Right lobe of liver (tissue), 6 donors: ENCODE measurements around the gene REPS2. TPM values are rescaled to one million over a fixed set of nuclear protein-coding genes. Genes with fewer than 3 reads are reported as not detected.

Source experiments
- ATAC-seq, 4 donors: fragments of 200-7000 bp; cut with Tn5 transposase; one replicate each; pipeline ENCODE4 v1.9.1; 2020; ENCODE audit warnings: mild to moderate bottlenecking in 4 of 4, moderate library complexity in 4 of 4
- DNase-seq, 3 donors: peaks; one replicate each; pipeline ENCODE4 v3.0.0-alpha.2; 2020
- H3K27ac ChIP-seq, 3 donors: fragments of 200-600 bp; one replicate each; pipeline ENCODE4 v1.8.0; 2022
- H3K27me3 ChIP-seq, 2 donors: fragments of 200-600 bp; one replicate each; pipeline ENCODE4 v1.8.0; 2022
- H3K36me3 ChIP-seq, 4 donors: fragments of 200-600 bp; sonication (generic) in 1 of 4; one replicate each; pipeline versions ENCODE4 v1.5.1 to v1.8.0; 2017 to 2022; ENCODE audit warnings: control low read depth in 1 of 4
- H3K4me1 ChIP-seq, 4 donors: fragments of 200-600 bp; sonication (generic) in 1 of 4; one replicate each; pipeline versions ENCODE4 v1.5.1 to v1.8.0; 2017 to 2022; ENCODE audit warnings: control low read depth in 1 of 4
- H3K4me3 ChIP-seq, 3 donors: fragments of 200-600 bp; one replicate each; pipeline ENCODE4 v1.8.0; 2022
- H3K9me3 ChIP-seq, 4 donors: fragments of 200-600 bp; sonication (generic) in 1 of 4; one replicate each; pipeline versions ENCODE4 v1.5.1 to v1.8.0; 2017 to 2022; ENCODE audit warnings: control low read depth in 1 of 4
- CTCF ChIP-seq, 4 donors: fragments of 200-600 bp in 3 of 4; fragments of 450-650 bp in 1 of 4; IDR thresholded peaks; one replicate each; pipeline versions ENCODE4 v1.5.1 to v1.8.0; 2016 to 2022; ENCODE audit warnings: antibody characterized with exemption in 4 of 4, mild to moderate bottlenecking in 2 of 4
- POLR2A ChIP-seq: fragments of 450-650 bp; IDR thresholded peaks from one replicate; pipeline ENCODE4 v1.6.1; 2017; ENCODE audit warnings: antibody characterized with exemption, mild to moderate bottlenecking
- WGBS: methylation state at CpG from one replicate; pipeline ENCODE4 v1.1.6; 2018; ENCODE audit warnings: low coverage, low lambda C conversion rate; ENCODE audit not compliant: insufficient coverage; ENCODE audit errors: missing lambda C conversion rate; 5-methylcytosine and 5-hydroxymethylcytosine counted together
- intact Hi-C, 2 donors: fragments of 100-400 bp; cut with DNase I; formaldehyde crosslinking; loops; one replicate each; pipeline versions ENCODE4 v1.11.2 to v1.14.1; 2022
- total RNA-seq, 6 experiments: library from RNA; depleted of rRNA in 2 of 6; stranded (reverse); fragments of >200 nt in 2 of 6; fragmentation: NEBNext Ultra II Directional in 3 of 6; extraction: Animal tissue kit (Norgen Biotek cat#: 25700) in 3 of 6; gene quantifications; one replicate each; pipeline versions ENCODE4 v1.1.0 to v1.2.4, GENCODE V29; 2016 to 2023
- donor health status: DM: no; HTN: yes; CAD: no.
- donor health status: DM: no; HTN: no; CAD: no.
- donor health status: DM: no; HTN: no; CAD: no.
- donor health status: DM: no; HTN: yes; CAD: no.
- donor health status: DM: no; HTN: yes; CAD: no.

REPS2 gene
- total RNA-seq, 6 experiments from 2014 or later, result 6.0 to 16.7 (median 13.1) TPM

GRCh38 chrX:17086317-17086716 is 139.9 kb downstream of the REPS2 start:
- Histone ChIP-seq H3K27me3 (no peaks in the 10 kb centered on the region), H3K9me3 (no peaks in the 10 kb centered on the region), H3K36me3 (no peaks in the 10 kb centered on the region), H3K4me3 (no peak overlapping the region), H3K4me1 (no peaks in the 10 kb centered on the region), H3K27ac (no peak overlapping the region)
- ATAC-seq (peak in 3 of 4 donors; percentile 16 to 75 (median 52)), DNase-seq (no peak)
- intact Hi-C loops, result no loop called here
- WGBS, result 34% methylated on average over 4 of the region's 4 CpGs
- TF ChIP-seq CTCF (IDR thresholded peaks at IDR 0.05) (no peak), POLR2A (no peak)

- Histone ChIP-seq H3K4me3 (no peak overlapping the region), H3K9me3 (no peaks in the 10 kb centered on the region), H3K4me1 (no peaks in the 10 kb centered on the region), H3K27me3 (no peaks in the 10 kb centered on the region), H3K27ac (no peak overlapping the region), H3K36me3 (no peaks in the 10 kb centered on the region)
- TF ChIP-seq CTCF (IDR thresholded peaks at IDR 0.05) (no peak), POLR2A (no peak)
- no peak for ATAC-seq
- no peak for DNase-seq
- intact Hi-C loops, result no loop called here
Observed at GRCh38 chrX:17095161-17095560, 148.7 kb downstream of the REPS2 start.

GRCh38 chrX:17098516-17099247 is 152.2 kb downstream of the REPS2 start:
- intact Hi-C loops, result no loop called here
- ATAC-seq (peak in 1 of 4 donors; percentile 45), DNase-seq (no peak)
- no peaks in the 10 kb centered on the region for H3K4me1 ChIP-seq
- 33% methylated on average over 1 of the region's 1 CpG for WGBS
- H3K4me3 ChIP-seq, result no peak overlapping the region
- H3K36me3 ChIP-seq, result no peaks in the 10 kb centered on the region
- no peaks in the 10 kb centered on the region for H3K27me3 ChIP-seq
- no peaks in the 10 kb centered on the region for H3K9me3 ChIP-seq
- no peak for TF ChIP-seq CTCF (IDR thresholded peaks at IDR 0.05)
- no peak overlapping the region for H3K27ac ChIP-seq

- no peak overlapping the region for H3K27ac ChIP-seq
- TF ChIP-seq CTCF (IDR thresholded peaks at IDR 0.05) (no peak), POLR2A (no peak)
- ATAC-seq, result no peak
- H3K9me3 ChIP-seq, result no peaks in the 10 kb centered on the region
- no peaks in the 10 kb centered on the region for H3K27me3 ChIP-seq
- intact Hi-C loops, result no loop called here
- DNase-seq, result no peak
- WGBS, result 59% methylated on average over 4 of the region's 4 CpGs
- no peak overlapping the region for H3K4me3 ChIP-seq
- no peaks in the 10 kb centered on the region for H3K36me3 ChIP-seq
- no peaks in the 10 kb centered on the region for H3K4me1 ChIP-seq
Observed at GRCh38 chrX:17104433-17104832, 158.0 kb downstream of the REPS2 start.

GRCh38 chrX:17120816-17121215 is 174.4 kb downstream of the REPS2 start:
- 35% methylated on average over 3 of the region's 6 CpGs for WGBS
- no peaks in the 10 kb centered on the region for H3K4me1 ChIP-seq
- no peaks in the 10 kb centered on the region for H3K9me3 ChIP-seq
- DNase-seq (no peak), ATAC-seq (no peak)
- no peaks in the 10 kb centered on the region for H3K27me3 ChIP-seq
- TF ChIP-seq CTCF (IDR thresholded peaks at IDR 0.05), result no peak
- TF ChIP-seq POLR2A, result no peak
- H3K4me3 ChIP-seq, result no peak overlapping the region
- H3K36me3 ChIP-seq, result no peaks in the 10 kb centered on the region
- no peak overlapping the region for H3K27ac ChIP-seq
- intact Hi-C loops, result no loop called here
